ENCODE measurements around the gene ANKMY2.
"Not testable (repeated sequence)": the region's sequence is repeated elsewhere in the genome, so short reads cannot be mapped to it uniquely, and the experiment has no call there.

Gene ANKMY2

DNA sequence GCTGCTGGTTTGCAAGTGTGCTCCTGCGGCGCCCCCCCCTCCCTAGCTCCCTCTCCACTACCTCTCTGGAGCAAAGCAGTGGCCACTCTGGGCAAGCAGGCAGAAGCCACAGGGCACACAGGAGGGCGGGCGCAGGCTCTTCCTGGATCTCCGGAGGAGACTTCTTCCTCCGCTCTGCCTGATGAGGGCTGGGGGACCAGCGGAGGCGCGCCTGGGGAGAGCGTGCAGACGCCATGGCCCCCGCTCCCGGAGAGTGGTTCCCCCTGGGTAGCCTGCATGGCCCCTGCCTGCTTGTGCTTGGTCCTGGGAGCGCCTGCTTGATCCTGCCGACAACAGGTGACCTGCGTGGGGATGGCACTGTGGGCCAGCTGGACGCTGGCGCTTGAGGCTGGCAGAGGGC lies 29.0 kb downstream of the ANKMY2 start:
- no peak for DNase-seq

GRCh38 chr7:16616122-16616521 lies 29.4 kb downstream of the ANKMY2 start:
- DNase-seq: no peak

- DNase-seq: no peak
Observed at GRCh38 chr7:16615228-16615627, 30.3 kb downstream of the ANKMY2 start.

DNA sequence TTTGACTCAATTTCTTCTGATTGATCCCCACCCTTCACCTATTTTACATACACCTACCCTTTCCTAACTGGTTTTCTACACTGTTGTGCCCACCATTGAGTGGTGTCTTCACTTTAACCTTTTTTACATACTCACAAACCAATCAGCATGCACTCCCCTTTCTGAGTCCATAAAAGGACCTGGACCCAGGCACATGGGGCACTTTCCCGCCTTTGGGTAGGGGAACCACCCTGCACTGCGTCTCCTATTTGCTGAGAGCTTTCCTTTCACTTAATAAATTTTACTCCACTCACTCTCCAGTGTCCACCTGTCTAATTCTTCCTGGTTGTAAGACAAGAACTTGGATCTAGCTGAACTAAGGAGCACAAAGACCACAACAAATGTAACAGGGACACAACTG lies 33.8 kb downstream of the ANKMY2 start:
- DNase-seq: no peak

DNA sequence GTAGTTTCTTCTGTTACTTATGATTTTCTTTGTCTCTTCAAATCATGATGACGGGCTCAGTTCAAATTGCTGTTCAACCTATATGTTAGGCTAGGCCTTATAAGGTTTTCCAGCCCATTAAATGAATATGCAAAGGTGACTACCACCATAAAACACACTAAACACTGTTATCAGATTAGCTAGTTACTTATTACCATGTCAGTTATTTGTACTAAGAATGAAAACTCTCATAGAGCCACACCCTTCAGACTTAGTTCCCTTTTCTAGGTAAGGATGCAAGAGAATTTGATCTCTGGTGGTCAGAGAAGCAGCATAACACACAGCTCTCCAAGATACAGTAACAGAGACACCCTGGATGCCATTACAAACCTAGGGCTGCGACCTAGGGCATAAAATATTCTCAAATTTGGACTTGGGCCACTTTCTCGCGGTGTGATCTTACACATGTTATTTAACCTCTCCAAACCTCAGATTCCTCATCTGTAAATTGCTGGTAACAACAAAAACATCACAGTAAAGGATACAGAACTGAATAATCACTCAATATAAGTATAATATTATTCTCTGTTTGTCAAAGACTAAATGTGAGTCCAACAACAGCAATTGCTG lies 35.6 kb downstream of the ANKMY2 start:
- no peak for DNase-seq

- no peak for DNase-seq
Observed at GRCh38 chr7:16606704-16607103, 38.9 kb downstream of the ANKMY2 start.

- no peak for DNase-seq
Observed at GRCh38 chr7:16604054-16604453, 41.5 kb downstream of the ANKMY2 start.

DNA sequence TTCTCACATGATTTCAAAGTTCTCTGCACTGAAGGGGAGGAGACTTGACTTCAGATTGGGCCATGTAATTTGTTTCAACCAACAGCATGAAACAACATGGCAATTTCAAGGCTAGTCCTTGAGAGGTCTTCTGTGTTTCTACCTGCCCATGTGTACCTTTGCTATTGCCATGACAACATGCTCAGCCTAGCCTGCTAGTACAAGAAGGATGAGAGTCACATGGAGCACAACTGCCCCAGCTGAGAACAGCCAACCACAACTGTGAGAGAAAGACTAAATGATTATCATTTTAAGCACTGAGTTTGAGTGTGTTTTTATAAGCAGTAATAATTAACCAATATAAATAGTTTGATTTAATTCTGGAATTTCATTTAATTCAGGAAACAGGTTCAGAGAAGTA lies 41.9 kb downstream of the ANKMY2 start:
- DNase-seq: no peak

GRCh38 chr7:16599860-16600259 lies 45.7 kb downstream of the ANKMY2 start:
- no peak for DNase-seq

DNA sequence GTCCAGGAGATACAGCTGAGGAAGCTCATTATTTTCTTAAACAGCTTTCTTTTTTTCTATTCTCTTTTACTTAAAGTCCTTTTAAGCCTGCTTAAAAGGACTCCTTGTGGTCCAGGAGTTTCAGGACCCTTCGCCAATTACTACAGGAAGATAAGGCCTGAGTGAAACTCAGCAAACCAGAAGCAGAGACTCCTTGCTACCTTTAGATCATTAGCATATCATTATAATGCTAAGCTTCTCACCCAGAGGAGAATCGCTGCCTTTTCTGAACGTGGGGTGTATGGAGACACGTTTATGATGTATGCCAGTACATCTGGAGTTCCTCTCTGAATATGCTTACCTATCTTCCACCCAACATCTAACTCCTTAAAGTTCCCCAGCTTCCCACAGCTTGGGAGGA lies 47.5 kb downstream of the ANKMY2 start:
- no peak for DNase-seq

DNA sequence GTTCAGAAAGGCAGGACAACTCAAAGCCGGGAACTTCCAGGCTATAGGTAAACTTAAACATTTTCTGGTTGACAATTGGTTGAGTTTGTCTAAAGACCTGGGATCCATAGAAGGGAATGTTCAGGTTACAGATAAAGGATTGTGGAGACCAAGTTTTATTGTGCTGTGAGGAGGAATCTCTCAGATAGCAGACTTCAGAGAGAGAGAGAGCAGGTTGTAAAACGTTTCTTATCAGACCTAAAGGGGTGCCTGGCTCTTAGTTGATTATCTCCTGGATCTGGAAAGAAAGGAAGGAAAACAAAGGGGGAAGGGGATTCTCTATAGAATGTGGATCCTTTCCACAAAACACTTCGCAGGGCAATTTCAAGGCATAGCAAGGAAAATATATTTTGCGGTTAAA lies 50.0 kb downstream of the ANKMY2 start:
- not testable (repeated sequence) for DNase-seq

DNA sequence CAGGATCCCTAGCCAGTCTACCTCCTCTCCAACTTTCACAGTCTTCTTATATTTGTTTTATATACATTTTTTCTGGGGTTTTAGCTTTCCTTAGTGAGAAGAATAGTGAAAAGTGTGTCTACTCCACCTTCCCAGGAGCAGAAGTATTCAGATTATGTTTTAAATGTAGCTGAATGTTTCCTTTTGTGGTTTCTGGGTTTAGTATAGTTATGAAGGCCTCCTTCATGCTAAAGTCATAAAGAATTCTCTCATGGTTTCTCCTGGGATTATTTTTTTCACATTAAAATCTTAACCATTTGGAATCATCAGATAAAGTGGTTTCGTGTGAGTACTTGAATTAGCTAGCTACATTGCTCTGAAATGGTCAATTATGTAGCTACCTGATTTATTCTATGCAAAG lies 50.9 kb downstream of the ANKMY2 start:
- no peak for DNase-seq

GRCh38 chr7:16594061-16594460 lies 51.5 kb downstream of the ANKMY2 start:
- no peak for DNase-seq

DNA sequence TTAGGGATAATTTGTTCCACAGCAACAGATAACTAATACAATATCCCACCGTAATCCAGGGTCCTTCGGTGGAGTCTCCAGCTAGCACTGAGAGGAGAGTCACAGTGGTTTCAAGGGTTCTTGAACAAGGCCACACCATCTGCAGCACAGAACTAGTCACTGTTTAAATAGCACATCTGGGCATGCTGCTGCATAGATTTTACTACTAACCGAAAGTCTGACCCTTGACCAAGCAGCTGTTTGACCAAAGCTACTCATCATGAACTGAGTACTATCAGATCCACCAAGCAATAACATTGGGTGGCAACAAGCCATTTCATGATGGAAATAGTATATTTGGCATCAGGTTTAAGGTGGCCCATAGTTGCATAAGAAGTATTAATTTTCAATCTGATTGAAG lies 53.2 kb downstream of the ANKMY2 start:
- no peak for DNase-seq

DNA sequence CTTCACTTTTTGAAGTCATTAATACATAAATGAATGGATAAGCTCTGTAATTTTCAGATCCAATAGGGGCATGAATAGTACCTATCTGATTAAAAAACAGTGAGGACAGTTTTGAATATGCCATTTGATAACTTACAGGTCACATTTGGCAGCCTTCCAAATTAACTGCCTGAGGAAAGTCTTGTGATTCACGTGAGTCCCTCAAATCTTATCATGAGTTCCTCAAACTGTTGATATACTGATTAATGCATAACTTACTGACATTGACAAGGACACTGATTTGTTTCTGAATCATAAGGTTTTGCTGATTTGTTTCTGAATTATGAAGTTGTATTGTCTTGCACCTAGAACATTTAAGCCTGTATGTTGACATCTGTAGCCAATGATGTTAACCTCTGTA lies 55.1 kb downstream of the ANKMY2 start:
- DNase-seq: peak in 1 of 4 experiments; percentile 2

DNA sequence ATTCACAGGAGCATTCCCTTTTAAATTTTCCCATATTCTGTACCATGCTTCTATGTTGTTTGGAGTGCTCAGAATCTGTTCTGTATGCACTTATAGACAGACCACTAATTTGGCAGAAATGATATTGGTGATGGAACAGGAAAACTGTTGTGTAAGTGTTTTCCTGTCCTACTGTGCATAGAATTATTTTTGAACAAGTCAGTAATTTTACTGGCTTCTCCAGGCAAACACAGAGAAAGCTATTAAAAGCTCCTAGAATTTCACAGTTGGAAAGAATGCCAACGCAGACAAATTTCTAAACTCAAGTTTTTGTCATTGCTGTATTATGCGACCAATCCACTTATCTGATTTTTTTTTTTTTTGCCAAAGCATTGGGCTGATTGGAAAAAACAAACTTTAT lies 55.7 kb downstream of the ANKMY2 start:
- DNase-seq: no peak

- DNase-seq: no peak
Observed at GRCh38 chr7:16587790-16588189, 57.8 kb downstream of the ANKMY2 start.

GRCh38 chr7:16587129-16587528 lies 58.4 kb downstream of the ANKMY2 start:
- DNase-seq: no peak

DNA sequence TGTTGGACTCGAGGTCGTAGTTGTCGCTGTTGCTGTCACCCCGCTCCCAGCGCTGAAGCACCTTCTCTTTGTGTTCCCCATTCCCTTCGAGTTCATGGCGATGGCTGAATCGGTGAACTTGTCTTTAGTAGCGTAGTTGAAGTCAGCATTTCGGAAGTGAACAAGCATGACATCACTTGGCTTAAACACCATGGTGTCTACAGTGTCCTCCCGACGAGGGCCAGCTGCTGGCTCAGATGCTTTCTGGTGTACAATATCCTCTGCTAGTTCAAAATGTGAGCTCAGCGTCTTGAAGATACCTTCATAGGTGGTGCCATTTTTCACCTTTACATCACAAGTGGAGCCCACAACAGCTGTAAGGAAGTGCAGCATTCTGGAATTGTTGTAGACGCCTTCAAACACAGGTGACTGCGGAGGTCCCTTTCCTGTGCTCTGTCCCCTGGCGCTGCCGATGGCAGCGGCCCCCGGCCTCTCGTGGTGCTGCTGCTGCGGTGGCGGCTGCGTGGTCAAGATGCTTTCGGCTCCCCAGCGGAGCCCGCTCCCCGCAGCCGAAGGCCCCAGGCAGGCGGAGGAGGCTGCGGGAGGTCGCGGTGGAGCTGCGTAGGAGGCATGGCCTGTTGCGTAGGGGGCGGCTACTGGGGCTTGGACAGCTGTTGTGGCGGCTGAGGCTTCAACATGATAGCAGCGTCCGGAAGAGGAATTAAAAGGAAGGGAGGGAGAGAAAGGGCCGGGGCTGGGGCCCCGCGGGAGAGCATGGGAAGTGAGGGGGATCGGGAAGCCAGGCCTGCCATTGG lies 59.3 kb downstream of the ANKMY2 start:
- DNase-seq: peak in 1 of 4 experiments; percentile 6

DNA sequence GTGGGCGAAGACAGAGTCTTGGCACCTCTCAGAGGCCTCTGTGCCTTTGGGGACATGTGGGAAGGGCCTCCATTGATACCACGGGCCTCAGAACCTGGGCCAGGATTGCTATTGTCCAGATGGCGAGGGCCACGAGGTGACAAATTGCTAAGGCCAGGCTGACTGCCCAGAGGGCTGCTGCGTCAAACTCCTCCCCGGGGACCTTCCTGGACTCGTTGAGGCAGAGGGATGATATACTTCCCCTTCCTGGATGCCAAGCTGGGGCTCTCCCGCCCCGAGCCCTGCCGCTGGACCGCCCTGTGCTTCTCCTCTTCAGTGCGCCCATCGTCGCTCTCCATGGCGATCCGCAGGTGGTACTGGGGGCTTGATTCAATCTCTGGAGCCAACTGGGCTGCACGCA lies 60.0 kb downstream of the ANKMY2 start:
- DNase-seq: no peak

- no peak for DNase-seq
Observed at GRCh38 chr7:16583834-16584233, 61.7 kb downstream of the ANKMY2 start.

DNA sequence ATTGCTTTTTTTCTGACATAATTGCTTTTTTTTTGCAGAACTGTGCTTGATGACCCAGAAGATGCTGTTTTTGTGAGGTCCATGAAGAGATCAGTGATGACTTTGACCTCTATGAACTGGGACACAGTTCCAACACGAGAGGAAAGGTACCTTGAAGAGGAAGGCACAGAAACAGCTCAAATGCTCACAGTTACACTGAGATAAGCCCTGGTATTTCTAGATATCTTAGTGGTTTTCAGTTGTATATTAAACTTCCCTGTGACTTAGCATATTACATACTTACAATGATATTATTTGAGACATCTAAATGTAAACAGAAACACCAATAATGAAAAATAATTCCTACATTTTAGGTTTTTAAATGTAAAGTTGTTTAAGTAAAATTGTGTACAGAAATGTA lies 64.3 kb downstream of the ANKMY2 start:
- no peak for DNase-seq

GRCh38 chr7:16579216-16579615 lies 66.3 kb downstream of the ANKMY2 start:
- DNase-seq: no peak

GRCh38 chr7:16571941-16572340 lies 73.6 kb downstream of the ANKMY2 start:
- DNase-seq: no peak
